ENCODE results near the gene FMNL1.

DNA sequence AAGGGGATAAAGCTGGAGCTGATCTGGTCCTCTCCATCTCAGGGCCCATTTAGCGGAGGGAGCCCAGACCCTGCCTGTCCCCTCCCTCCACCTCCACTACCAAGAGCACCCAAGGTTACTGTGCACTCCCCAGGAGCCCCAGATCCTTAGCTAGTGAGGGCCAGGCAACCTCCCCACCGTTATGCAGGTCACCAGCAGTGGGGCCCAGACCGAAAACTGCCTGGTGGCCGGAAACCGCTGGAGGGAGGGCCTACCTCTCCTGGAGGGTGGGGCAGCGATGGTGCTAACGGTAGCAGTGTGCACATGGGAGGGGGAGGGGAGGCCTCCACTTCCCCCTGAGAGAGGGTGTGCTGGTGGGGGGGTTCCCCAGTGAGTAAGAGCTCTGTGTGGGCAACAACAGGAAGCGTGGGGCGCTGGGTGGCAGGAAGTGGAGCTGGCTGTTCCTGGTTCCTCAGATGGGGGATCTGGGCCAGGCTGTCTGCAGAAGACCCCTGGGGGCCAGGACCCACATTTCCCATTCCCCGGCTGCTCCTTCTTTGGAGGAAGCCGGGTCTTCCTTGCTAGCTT is 4.4 kb downstream of the FMNL1 start:
- TF ChIP-seq EZH2 (IDR thresholded peaks at IDR 0.05; ENCODE audit: insufficient read depth, poor library complexity, severe bottlenecking) (no peak), EZH2phosphoT487 (IDR thresholded peaks at IDR 0.05; ENCODE audit: insufficient read depth, low read depth) (no peak)
